Urinary bladder (tissue), 4 donors: ENCODE data around the gene PHLDB2. TPM values are rescaled to one million over a fixed set of nuclear protein-coding genes. Genes with fewer than 3 reads are reported as not detected.

Experiments used
- DNase-seq: peaks from one replicate; pipeline ENCODE4 v3.0.0-alpha.2; 2015; ENCODE audit errors: extremely low spot score
- H3K27ac ChIP-seq: one replicate; pipeline ENCODE4 v1.5.1; 2013; ENCODE audit warnings: low read depth, mild to moderate bottlenecking, moderate library complexity
- H3K36me3 ChIP-seq: one replicate; pipeline ENCODE4 v1.6.1; 2013; ENCODE audit warnings: mild to moderate bottlenecking, moderate library complexity; ENCODE audit not compliant: insufficient read depth
- H3K4me1 ChIP-seq: one replicate; pipeline ENCODE4 v1.6.1; 2013; ENCODE audit warnings: mild to moderate bottlenecking, moderate library complexity; ENCODE audit not compliant: insufficient read depth
- H3K4me3 ChIP-seq: one replicate; pipeline ENCODE4 v1.5.1; 2013; ENCODE audit warnings: low read depth, low read length
- WGBS: extraction: QIAGEN DNeasy Blood & Tissue Kit; methylation state at CpG from one replicate; pipeline ENCODE4 v1.1.7; 2013; 5-methylcytosine and 5-hydroxymethylcytosine counted together
- polyA plus RNA-seq: library from polyadenylated mRNA; stranded (reverse); fragments of 200-250 nt; gene quantifications from one replicate; pipeline ENCODE4 v1.2.3, GENCODE V29; 2013
- total RNA-seq: library from RNA; depleted of rRNA; stranded (reverse); fragments of >200 nt; gene quantifications from one replicate; pipeline ENCODE4 v1.2.3, GENCODE V29; 2014
- donor health status: healthy with polysubstance abuse.
- donor health status: healthy.

The PHLDB2 gene
- total and polyA plus RNA-seq, 2 donors: 58.1 to 173 TPM

GRCh38 chr3:111999484-112000324, 140.6 kb downstream of the PHLDB2 start:
- no peak for DNase-seq
- H3K36me3 ChIP-seq: no peaks in the 10 kb centered on the region
- 35% methylated on average over 19 of the region's 19 CpGs for WGBS
- H3K4me3 ChIP-seq: peak overlapping the region; percentile 29
- no peak overlapping the region for H3K27ac ChIP-seq
- H3K4me1 ChIP-seq: no peaks in the 10 kb centered on the region

GRCh38 chr3:112000367-112000771, 141.3 kb downstream of the PHLDB2 start:
- H3K36me3 ChIP-seq: no peaks in the 10 kb centered on the region
- WGBS: 93% methylated on average over 5 of the region's 5 CpGs
- H3K4me3 ChIP-seq: no peak overlapping the region

GRCh38 chr3:112000966-112001365, 141.9 kb downstream of the PHLDB2 start:
- Histone ChIP-seq H3K4me1 (no peaks in the 10 kb centered on the region), H3K4me3 (no peak overlapping the region), H3K36me3 (no peaks in the 10 kb centered on the region), H3K27ac (no peak overlapping the region)
- WGBS: 79% methylated on average over 2 of the region's 2 CpGs
- DNase-seq: no peak

More at GRCh38 chr3:112000367-112000771, 141.3 kb downstream of the PHLDB2 start:
- no peak for DNase-seq
- H3K27ac ChIP-seq: no peak overlapping the region
- no peaks in the 10 kb centered on the region for H3K4me1 ChIP-seq

- Histone ChIP-seq H3K4me1 (no peaks in the 10 kb centered on the region), H3K36me3 (no peaks in the 10 kb centered on the region), H3K4me3 (no peak overlapping the region), H3K27ac (no peak overlapping the region)
- DNase-seq: no peak
- 100% methylated on average over 2 of the region's 2 CpGs for WGBS
Observed at GRCh38 chr3:112001526-112001925, 142.5 kb downstream of the PHLDB2 start.

GRCh38 chr3:112002096-112002971, 143.3 kb downstream of the PHLDB2 start:
- no peaks in the 10 kb centered on the region for H3K36me3 ChIP-seq
- DNase-seq: no peak
- no peak overlapping the region for H3K27ac ChIP-seq
- H3K4me1 ChIP-seq: no peaks in the 10 kb centered on the region
- no peak overlapping the region for H3K4me3 ChIP-seq
- 84% methylated on average over 8 of the region's 8 CpGs for WGBS

- H3K27ac ChIP-seq: no peak overlapping the region
- 89% methylated on average over 4 of the region's 4 CpGs for WGBS
- H3K4me1 ChIP-seq: no peaks in the 10 kb centered on the region
- H3K36me3 ChIP-seq: no peaks in the 10 kb centered on the region
- no peak for DNase-seq
- H3K4me3 ChIP-seq: no peak overlapping the region
Observed at GRCh38 chr3:112003321-112004080, 144.4 kb downstream of the PHLDB2 start.

GRCh38 chr3:112004187-112004586, 145.1 kb downstream of the PHLDB2 start:
- H3K4me1 ChIP-seq: no peaks in the 10 kb centered on the region
- 87% methylated on average over 2 of the region's 2 CpGs for WGBS
- H3K27ac ChIP-seq: no peak overlapping the region
- H3K36me3 ChIP-seq: no peaks in the 10 kb centered on the region
- no peak for DNase-seq
- H3K4me3 ChIP-seq: no peak overlapping the region

GRCh38 chr3:112004669-112005068, 145.6 kb downstream of the PHLDB2 start:
- DNase-seq: no peak
- Histone ChIP-seq H3K4me3 (no peak overlapping the region), H3K4me1 (no peaks in the 10 kb centered on the region), H3K27ac (no peak overlapping the region), H3K36me3 (no peaks in the 10 kb centered on the region)
- WGBS: 92% methylated on average over 2 of the region's 2 CpGs

GRCh38 chr3:112005091-112005672, 146.1 kb downstream of the PHLDB2 start:
- H3K36me3 ChIP-seq: no peaks in the 10 kb centered on the region
- no peak overlapping the region for H3K4me3 ChIP-seq
- H3K4me1 ChIP-seq: no peaks in the 10 kb centered on the region
- 72% methylated on average over 4 of the region's 4 CpGs for WGBS
- no peak overlapping the region for H3K27ac ChIP-seq
- DNase-seq: no peak

- DNase-seq: no peak
Observed at GRCh38 chr3:112007633-112008032, 148.6 kb downstream of the PHLDB2 start.

GRCh38 chr3:112009670-112010069, 150.6 kb downstream of the PHLDB2 start:
- no peak overlapping the region for H3K27ac ChIP-seq
- no peaks in the 10 kb centered on the region for H3K36me3 ChIP-seq
- 88% methylated on average over 2 of the region's 2 CpGs for WGBS
- H3K4me3 ChIP-seq: no peak overlapping the region
- H3K4me1 ChIP-seq: no peaks in the 10 kb centered on the region
- DNase-seq: no peak

More at GRCh38 chr3:112007633-112008032, 148.6 kb downstream of the PHLDB2 start:
- Histone ChIP-seq H3K27ac (no peak overlapping the region), H3K4me1 (no peaks in the 10 kb centered on the region), H3K4me3 (no peak overlapping the region), H3K36me3 (no peaks in the 10 kb centered on the region)
- 30% methylated on average over 1 of the region's 1 CpG for WGBS

GRCh38 chr3:112010636-112011035, 151.6 kb downstream of the PHLDB2 start:
- Histone ChIP-seq H3K4me1 (no peaks in the 10 kb centered on the region), H3K36me3 (no peaks in the 10 kb centered on the region), H3K4me3 (no peak overlapping the region), H3K27ac (no peak overlapping the region)
- 64% methylated on average over 3 of the region's 3 CpGs for WGBS
- DNase-seq: no peak

GRCh38 chr3:112011376-112011940, 152.4 kb downstream of the PHLDB2 start:
- WGBS: 85% methylated on average over 6 of the region's 6 CpGs
- no peaks in the 10 kb centered on the region for H3K4me1 ChIP-seq
- no peak for DNase-seq
- no peaks in the 10 kb centered on the region for H3K36me3 ChIP-seq
- H3K27ac ChIP-seq: no peak overlapping the region
- no peak overlapping the region for H3K4me3 ChIP-seq
